ENCODE results near the gene PARD3.

The PARD3 gene

DNA sequence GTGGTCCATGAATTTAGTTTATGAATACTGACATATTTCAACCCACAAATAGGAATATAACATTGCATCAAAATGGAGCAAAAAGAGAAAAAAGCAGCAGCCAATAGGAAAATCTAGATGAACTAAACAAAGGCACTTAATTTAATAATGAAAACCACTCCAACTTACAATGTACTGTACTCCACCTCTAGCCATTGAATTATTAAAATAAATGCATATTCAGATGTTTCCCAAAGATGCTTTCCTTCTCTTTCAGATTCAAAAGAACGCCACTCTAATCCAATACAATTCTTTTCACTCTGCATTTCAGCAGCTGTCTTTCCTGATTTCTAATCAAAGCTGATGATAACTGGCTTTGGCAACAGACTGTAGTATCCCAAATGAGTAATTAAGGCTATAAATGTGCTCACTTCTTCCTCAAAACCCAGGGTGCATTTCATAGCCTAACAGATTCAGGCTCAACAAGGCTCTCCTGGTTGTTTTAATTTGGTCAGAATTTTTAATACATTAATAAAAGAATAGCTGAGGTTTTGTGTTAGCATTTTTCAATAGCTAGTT, 577.1 kb downstream of the PARD3 start:
- TF ChIP-seq, protein P1, sequence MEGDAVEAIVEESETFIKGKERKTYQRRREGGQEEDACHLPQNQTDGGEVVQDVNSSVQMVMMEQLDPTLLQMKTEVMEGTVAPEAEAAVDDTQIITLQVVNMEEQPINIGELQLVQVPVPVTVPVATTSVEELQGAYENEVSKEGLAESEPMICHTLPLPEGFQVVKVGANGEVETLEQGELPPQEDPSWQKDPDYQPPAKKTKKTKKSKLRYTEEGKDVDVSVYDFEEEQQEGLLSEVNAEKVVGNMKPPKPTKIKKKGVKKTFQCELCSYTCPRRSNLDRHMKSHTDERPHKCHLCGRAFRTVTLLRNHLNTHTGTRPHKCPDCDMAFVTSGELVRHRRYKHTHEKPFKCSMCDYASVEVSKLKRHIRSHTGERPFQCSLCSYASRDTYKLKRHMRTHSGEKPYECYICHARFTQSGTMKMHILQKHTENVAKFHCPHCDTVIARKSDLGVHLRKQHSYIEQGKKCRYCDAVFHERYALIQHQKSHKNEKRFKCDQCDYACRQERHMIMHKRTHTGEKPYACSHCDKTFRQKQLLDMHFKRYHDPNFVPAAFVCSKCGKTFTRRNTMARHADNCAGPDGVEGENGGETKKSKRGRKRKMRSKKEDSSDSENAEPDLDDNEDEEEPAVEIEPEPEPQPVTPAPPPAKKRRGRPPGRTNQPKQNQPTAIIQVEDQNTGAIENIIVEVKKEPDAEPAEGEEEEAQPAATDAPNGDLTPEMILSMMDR (conservative IDR thresholded peaks at IDR 0.05; ENCODE audit: low read depth): no peak
- POLR2A ChIA-PET (ENCODE audit: low non-redundant PET): no interaction called here
- CTCF ChIA-PET: interaction anchor here (0.5 kb wide), 1 partner anchor 787 kb away, joined by 3 read pairs; no protein-coding TSS in a partner anchor
- no peak overlapping the region for H3K27ac ChIP-seq
- no peak for DNase-seq (ENCODE audit: low spot score)

DNA sequence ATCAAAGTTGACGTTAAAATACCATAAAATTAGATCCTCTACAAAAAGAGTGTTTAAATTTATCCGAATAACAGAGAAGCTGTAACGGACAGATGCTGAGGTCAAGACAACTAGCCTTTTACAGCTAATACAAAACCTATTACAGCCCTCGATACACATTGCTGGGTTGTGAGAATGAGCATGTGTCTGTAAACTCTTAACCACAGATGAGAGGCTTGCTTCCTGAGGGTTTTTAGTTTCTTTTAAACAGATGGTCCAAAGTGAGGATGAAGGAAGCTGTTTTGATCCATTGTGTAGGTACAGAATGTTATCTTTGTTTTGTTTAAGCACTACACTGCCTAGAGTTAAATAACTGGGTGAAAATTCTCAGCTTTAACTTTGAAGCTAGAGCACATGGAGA, 578.2 kb downstream of the PARD3 start:
- ChIA-PET CTCF (no interaction called here), POLR2A (ENCODE audit: low non-redundant PET) (no interaction called here)
- no peak overlapping the region for H3K27ac ChIP-seq
- DNase-seq (ENCODE audit: low spot score): no peak
- TF ChIP-seq, protein P1 (conservative IDR thresholded peaks at IDR 0.05; ENCODE audit: low read depth): no peak

DNA sequence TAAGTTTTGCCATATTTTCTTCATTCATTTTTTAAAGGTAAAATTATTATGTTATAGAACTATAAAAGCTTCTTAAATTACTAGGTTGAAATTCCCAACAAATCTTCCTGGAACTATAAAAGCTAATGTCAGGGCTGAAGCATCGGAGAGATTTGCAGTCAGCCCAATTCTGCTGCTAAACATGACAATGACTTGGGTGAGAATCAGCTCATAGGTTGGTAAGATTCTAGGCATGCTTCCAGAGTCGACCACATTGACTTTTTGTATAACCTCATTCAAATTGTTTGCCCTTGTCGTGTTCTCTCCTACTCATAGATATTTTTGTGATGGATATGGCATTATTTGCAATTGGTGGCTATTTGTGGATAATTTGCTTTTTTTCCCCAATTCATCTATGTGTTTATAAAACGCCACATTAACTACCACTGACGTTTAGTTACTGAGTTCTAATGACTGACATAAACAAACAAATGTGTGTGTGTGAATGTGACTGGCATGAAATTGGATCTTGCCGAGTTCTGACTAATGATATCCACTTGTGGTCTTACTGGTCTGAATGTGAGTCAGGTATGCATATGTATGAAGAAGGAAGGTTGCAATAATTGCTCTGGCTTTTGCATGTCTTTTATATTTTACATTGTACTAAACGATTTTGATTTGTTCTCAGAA, 579.8 kb downstream of the PARD3 start:
- H3K27ac ChIP-seq: no peak overlapping the region
- DNase-seq (ENCODE audit: low spot score): peak; percentile 64
- POLR2A ChIA-PET (ENCODE audit: low non-redundant PET): no interaction called here
- CTCF ChIA-PET: interaction anchor here (0.6 kb wide), 2 partner anchors 14 to 1630 kb away, joined by 3 to 4 read pairs; no protein-coding TSS in a partner anchor
- TF ChIP-seq, protein P1 (conservative IDR thresholded peaks at IDR 0.05; ENCODE audit: low read depth): no peak

DNA sequence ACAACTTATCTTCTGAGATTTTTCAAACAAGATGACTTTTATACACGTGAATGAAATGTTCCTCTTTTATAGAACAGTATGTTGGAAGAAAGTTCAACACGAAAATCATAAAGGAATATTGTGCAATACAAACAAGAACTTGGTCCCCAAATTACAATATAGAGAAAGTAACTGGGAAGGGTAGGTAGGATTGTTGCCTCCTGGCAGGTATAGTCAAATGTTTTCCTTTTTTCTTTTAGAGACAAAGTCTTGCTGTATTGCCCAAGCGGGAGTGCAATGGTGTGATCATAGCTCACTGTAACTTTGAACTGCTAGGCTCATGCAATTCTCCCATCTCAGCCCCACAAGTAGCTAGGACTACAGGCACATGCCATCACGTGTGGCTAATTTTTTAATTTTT, 582.6 kb downstream of the PARD3 start:
- TF ChIP-seq, protein P1 (conservative IDR thresholded peaks at IDR 0.05; ENCODE audit: low read depth): no peak
- POLR2A ChIA-PET (ENCODE audit: low non-redundant PET): interaction anchor here (0.6 kb wide), 1 partner anchor 396 kb away, joined by 3 read pairs; no protein-coding TSS in a partner anchor
- no peak for DNase-seq (ENCODE audit: low spot score)
- H3K27ac ChIP-seq: no peak overlapping the region
- CTCF ChIA-PET: interaction anchor here (0.6 kb wide), 2 partner anchors 277 to 345 kb away, joined by 4 read pairs; no protein-coding TSS in a partner anchor

DNA sequence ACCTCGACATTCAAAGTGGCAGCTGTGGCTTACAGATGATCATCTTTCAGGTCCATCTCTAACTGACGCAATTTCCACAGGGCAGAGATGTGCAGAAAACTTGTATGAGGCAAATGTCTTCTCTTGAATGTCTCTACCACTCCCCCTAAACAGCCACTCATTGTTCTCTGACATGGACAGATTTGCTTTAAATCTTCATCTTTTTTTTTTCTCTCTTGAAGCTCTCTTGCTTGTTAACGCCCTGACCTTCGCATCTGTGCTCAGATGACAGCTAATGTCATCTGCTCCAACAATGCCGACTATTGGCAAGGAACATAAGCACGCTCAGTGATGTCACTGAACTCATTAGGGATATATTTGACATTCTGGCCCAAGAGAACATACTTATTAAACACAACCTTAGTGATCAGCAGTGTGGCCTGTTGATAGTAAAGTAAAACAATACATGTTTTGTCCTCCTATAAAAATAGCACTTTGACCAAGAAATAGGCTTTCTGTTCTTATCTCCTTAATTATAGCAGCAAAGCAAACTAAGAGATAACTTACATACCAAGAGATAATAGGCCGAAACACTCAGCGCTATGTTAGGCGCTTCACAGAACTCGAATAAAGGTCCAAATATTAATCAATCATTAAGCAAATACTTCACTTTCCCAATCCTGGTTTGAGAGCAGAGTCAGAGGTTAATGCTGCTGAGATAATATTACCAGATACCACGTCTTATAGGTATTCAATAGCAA, 583.5 kb downstream of the PARD3 start:
- DNase-seq (ENCODE audit: low spot score): no peak
- ChIA-PET POLR2A (ENCODE audit: low non-redundant PET) (no interaction called here), CTCF (no interaction called here)
- no peak overlapping the region for H3K27ac ChIP-seq
- TF ChIP-seq, protein P1 (conservative IDR thresholded peaks at IDR 0.05; ENCODE audit: low read depth): no peak

DNA sequence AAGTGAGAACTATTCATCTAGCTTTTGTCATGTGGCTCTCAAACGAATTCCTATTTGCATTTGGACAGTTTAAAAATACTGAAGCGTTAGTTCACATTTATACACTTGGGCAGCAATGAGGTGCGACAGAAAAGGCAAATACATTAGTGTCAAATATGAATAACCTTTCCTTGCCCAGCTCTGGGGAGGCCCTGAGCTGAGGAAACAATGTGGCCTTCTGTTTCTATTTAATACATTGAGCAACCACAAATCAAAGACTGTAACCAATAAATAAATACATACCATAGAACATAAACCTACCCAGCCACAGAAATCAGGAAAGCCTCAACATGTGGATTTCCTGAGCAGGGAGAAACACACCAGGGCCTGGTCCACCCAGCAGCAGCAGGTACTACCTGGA, 585.2 kb downstream of the PARD3 start:
- H3K27ac ChIP-seq: no peak overlapping the region
- DNase-seq (ENCODE audit: low spot score): no peak
- TF ChIP-seq, protein P1 (conservative IDR thresholded peaks at IDR 0.05; ENCODE audit: low read depth): no peak
- CTCF ChIA-PET: interaction anchor here (0.7 kb wide), 1 partner anchor 234 kb away, joined by 5 read pairs; no protein-coding TSS in a partner anchor
- POLR2A ChIA-PET (ENCODE audit: low non-redundant PET): no interaction called here

Measured in RWPE1 (cell line).